ENCODE results near the gene KCNE4. TPM values are rescaled to one million over a fixed set of nuclear protein-coding genes. Genes with fewer than 3 reads are reported as not detected.

KCNE4 gene
- polyA plus RNA-seq, 1 donor from 2014 or later, result not detected

DNA sequence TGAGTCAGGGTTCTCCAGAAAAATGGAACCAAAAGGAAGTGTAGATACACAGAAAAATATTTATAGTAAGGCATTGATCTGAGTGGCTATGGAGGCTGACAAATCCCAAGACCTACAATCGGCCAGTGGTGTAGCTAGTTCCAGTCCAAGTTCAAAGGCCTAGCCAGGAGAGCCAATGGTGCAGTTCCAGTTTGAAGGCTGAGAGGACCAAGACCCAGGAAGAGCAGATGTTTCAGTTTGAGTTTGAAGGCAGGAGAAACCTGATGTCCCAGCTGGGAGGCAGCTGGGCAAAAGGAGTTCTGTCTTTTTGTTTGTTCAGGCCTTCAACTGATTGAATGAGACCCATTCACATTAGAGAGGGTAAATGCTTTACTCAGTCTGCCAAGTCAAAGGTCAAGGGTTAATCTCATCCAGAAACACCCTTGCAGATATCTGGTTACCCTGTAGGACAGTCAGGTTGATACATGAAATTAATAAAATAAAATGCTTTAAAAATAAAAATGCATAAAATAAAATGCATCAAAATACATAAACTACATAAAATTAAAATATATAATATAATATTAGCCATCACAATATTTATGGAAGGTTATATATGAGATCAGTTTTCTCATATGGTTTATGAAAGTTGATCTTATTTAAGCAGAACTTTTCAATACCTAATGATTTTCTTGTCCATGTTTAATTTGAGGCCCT lies 38.7 kb downstream of the KCNE4 start:
- no peak for TF ChIP-seq TAF1 (IDR thresholded peaks at IDR 0.05; ENCODE audit: low read depth)
- TF ChIP-seq RAD21 (conservative IDR thresholded peaks at IDR 0.05), result no peak
- no peak for TF ChIP-seq SMC3 (conservative IDR thresholded peaks at IDR 0.05; ENCODE audit: poor library complexity)
- TF ChIP-seq, protein P1, sequence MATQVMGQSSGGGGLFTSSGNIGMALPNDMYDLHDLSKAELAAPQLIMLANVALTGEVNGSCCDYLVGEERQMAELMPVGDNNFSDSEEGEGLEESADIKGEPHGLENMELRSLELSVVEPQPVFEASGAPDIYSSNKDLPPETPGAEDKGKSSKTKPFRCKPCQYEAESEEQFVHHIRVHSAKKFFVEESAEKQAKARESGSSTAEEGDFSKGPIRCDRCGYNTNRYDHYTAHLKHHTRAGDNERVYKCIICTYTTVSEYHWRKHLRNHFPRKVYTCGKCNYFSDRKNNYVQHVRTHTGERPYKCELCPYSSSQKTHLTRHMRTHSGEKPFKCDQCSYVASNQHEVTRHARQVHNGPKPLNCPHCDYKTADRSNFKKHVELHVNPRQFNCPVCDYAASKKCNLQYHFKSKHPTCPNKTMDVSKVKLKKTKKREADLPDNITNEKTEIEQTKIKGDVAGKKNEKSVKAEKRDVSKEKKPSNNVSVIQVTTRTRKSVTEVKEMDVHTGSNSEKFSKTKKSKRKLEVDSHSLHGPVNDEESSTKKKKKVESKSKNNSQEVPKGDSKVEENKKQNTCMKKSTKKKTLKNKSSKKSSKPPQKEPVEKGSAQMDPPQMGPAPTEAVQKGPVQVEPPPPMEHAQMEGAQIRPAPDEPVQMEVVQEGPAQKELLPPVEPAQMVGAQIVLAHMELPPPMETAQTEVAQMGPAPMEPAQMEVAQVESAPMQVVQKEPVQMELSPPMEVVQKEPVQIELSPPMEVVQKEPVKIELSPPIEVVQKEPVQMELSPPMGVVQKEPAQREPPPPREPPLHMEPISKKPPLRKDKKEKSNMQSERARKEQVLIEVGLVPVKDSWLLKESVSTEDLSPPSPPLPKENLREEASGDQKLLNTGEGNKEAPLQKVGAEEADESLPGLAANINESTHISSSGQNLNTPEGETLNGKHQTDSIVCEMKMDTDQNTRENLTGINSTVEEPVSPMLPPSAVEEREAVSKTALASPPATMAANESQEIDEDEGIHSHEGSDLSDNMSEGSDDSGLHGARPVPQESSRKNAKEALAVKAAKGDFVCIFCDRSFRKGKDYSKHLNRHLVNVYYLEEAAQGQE (IDR thresholded peaks at IDR 0.05; ENCODE audit: borderline replicate concordance), result no peak
- TF ChIP-seq, protein P2, sequence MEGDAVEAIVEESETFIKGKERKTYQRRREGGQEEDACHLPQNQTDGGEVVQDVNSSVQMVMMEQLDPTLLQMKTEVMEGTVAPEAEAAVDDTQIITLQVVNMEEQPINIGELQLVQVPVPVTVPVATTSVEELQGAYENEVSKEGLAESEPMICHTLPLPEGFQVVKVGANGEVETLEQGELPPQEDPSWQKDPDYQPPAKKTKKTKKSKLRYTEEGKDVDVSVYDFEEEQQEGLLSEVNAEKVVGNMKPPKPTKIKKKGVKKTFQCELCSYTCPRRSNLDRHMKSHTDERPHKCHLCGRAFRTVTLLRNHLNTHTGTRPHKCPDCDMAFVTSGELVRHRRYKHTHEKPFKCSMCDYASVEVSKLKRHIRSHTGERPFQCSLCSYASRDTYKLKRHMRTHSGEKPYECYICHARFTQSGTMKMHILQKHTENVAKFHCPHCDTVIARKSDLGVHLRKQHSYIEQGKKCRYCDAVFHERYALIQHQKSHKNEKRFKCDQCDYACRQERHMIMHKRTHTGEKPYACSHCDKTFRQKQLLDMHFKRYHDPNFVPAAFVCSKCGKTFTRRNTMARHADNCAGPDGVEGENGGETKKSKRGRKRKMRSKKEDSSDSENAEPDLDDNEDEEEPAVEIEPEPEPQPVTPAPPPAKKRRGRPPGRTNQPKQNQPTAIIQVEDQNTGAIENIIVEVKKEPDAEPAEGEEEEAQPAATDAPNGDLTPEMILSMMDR (IDR thresholded peaks at IDR 0.05; ENCODE audit: poor library complexity, severe bottlenecking), result no peak
- no peak for TF ChIP-seq POLR2AphosphoS5 (IDR thresholded peaks at IDR 0.05)
- TF ChIP-seq EZH2 (IDR thresholded peaks at IDR 0.05; ENCODE audit: borderline replicate concordance, insufficient read depth, low read length, poor library complexity, severe bottlenecking), result no peak
- TF ChIP-seq MXI1 (conservative IDR thresholded peaks at IDR 0.05; ENCODE audit: poor library complexity, severe bottlenecking), result no peak
- no peak for TF ChIP-seq EP300 (conservative IDR thresholded peaks at IDR 0.05; ENCODE audit: poor library complexity, severe bottlenecking)
- Histone ChIP-seq H3K79me2 (replicated peaks; ENCODE audit: insufficient read depth, low read length) (no peaks in the 10 kb centered on the region), H4K20me1 (ENCODE audit: insufficient read depth) (no peaks in the 10 kb centered on the region), H3K36me3 (ENCODE audit: insufficient read depth, low read length) (no peaks in the 10 kb centered on the region), H3K27ac (ENCODE audit: low read length) (no peak overlapping the region), H3K4me3 (ENCODE audit: low read length) (no peak overlapping the region), H3K9me2 (ENCODE audit: insufficient read depth, low read length) (no peaks in the 10 kb centered on the region), H3K27me3 (ENCODE audit: insufficient read depth, low read depth, low read length) (no peaks in the 10 kb centered on the region), H3K9ac (ENCODE audit: low read length) (no peak overlapping the region), H2AFZ (ENCODE audit: low read depth, low read length) (no peak overlapping the region), H3F3A (ENCODE audit: insufficient read depth, low read length, poor library complexity, severe bottlenecking) (no peaks in the 10 kb centered on the region), H3K4me2 (ENCODE audit: low read length) (no peak overlapping the region), H3K9me3 (ENCODE audit: low read length) (no peaks in the 10 kb centered on the region)

DNA sequence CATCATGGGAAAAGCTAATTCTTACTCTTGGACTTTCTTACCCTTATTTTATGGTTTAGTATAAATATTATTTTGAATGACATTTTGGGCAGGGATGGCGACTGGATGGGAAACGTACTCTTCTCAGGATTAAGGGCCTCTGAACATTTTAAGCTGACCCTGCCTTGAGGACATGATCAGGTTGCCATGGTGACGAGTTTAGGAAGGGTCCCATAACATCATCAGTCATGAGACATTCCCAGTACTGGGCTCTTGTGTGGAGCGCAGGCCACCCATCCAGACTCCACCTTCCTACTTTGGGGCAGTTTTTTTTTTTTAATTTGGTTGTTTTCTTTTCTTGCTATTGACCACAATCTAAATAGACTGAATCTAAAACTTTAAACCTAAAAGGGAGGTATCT lies 40.7 kb downstream of the KCNE4 start:
- no peaks in the 10 kb centered on the region for H3K27me3 ChIP-seq (ENCODE audit: insufficient read depth, low read depth, low read length)
- no peak overlapping the region for H3K4me3 ChIP-seq (ENCODE audit: low read length)
- H3K9ac ChIP-seq (ENCODE audit: low read length), result no peak overlapping the region
- H3K4me2 ChIP-seq (ENCODE audit: low read length), result no peak overlapping the region
- no peaks in the 10 kb centered on the region for H3F3A ChIP-seq (ENCODE audit: insufficient read depth, low read length, poor library complexity, severe bottlenecking)
- no peaks in the 10 kb centered on the region for H3K9me2 ChIP-seq (ENCODE audit: insufficient read depth, low read length)
- H2AFZ ChIP-seq (ENCODE audit: low read depth, low read length), result no peak overlapping the region
- no peak for TF ChIP-seq RAD21 (conservative IDR thresholded peaks at IDR 0.05)
- TF ChIP-seq, protein P1 (IDR thresholded peaks at IDR 0.05; ENCODE audit: borderline replicate concordance), result no peak
- no peak for TF ChIP-seq POLR2AphosphoS5 (IDR thresholded peaks at IDR 0.05)
- TF ChIP-seq EP300 (conservative IDR thresholded peaks at IDR 0.05; ENCODE audit: poor library complexity, severe bottlenecking), result no peak
- no peak for TF ChIP-seq EZH2 (IDR thresholded peaks at IDR 0.05; ENCODE audit: borderline replicate concordance, insufficient read depth, low read length, poor library complexity, severe bottlenecking)
- TF ChIP-seq MXI1 (conservative IDR thresholded peaks at IDR 0.05; ENCODE audit: poor library complexity, severe bottlenecking), result no peak
- no peak for TF ChIP-seq TAF1 (IDR thresholded peaks at IDR 0.05; ENCODE audit: low read depth)
- TF ChIP-seq, protein P2 (IDR thresholded peaks at IDR 0.05; ENCODE audit: poor library complexity, severe bottlenecking), result no peak
- no peak for TF ChIP-seq SMC3 (conservative IDR thresholded peaks at IDR 0.05; ENCODE audit: poor library complexity)
- no peaks in the 10 kb centered on the region for H4K20me1 ChIP-seq (ENCODE audit: insufficient read depth)
- no peak overlapping the region for H3K27ac ChIP-seq (ENCODE audit: low read length)
- no peaks in the 10 kb centered on the region for H3K9me3 ChIP-seq (ENCODE audit: low read length)
- H3K36me3 ChIP-seq (ENCODE audit: insufficient read depth, low read length), result no peaks in the 10 kb centered on the region
- no peaks in the 10 kb centered on the region for H3K79me2 ChIP-seq (replicated peaks; ENCODE audit: insufficient read depth, low read length)
